HuH-7 (cell line): ENCODE results near the gene RBM10.
"Not testable (repeated sequence)": the region's sequence is repeated elsewhere in the genome, so short reads cannot be mapped to it uniquely, and the experiment has no call there.

Source experiments
- DNase-seq: peaks from one replicate; pipeline ENCODE4 v3.0.0; 2011; ENCODE audit warnings: low spot score

The RBM10 gene

GRCh38 chrX:47144626-47145394 is at the start of gene RBM10, which contains the start of gene NDUFB11:
TSS of gene RBM10 (plus strand) at chrX:47145221. CDS start at chrX:47147482, 2,261 bp downstream.
TSS of gene NDUFB11 (minus strand) at chrX:47144702. CDS start at chrX:47144679, 23 bp downstream.
- peak; percentile 68 for DNase-seq

GRCh38 chrX:47097018-47097417 is 48.0 kb upstream of the RBM10 start:
- DNase-seq: no peak

GRCh38 chrX:47098338-47099094 is 46.5 kb upstream of the RBM10 start:
- DNase-seq: no peak

GRCh38 chrX:47101206-47101605 is 43.8 kb upstream of the RBM10 start:
- no peak for DNase-seq

- not testable (repeated sequence) for DNase-seq
Observed at GRCh38 chrX:47110936-47111615, 33.9 kb upstream of the RBM10 start.

- DNase-seq: no peak
Observed at GRCh38 chrX:47112316-47112954, 32.6 kb upstream of the RBM10 start.

- not testable (repeated sequence) for DNase-seq
Observed at GRCh38 chrX:47116551-47117110, 28.4 kb upstream of the RBM10 start.

- not testable (repeated sequence) for DNase-seq
Observed at GRCh38 chrX:47124466-47124865, 20.6 kb upstream of the RBM10 start.

- peak; percentile 58 for DNase-seq
Observed at GRCh38 chrX:47129157-47129898, 15.7 kb upstream of the RBM10 start.

- no peak for DNase-seq
Observed at GRCh38 chrX:47129899-47130358, 15.1 kb upstream of the RBM10 start.

- DNase-seq: no peak
Observed at GRCh38 chrX:47133493-47133892, 11.5 kb upstream of the RBM10 start.

- not testable (repeated sequence) for DNase-seq
Observed at GRCh38 chrX:47135650-47136049, 9.4 kb upstream of the RBM10 start.

- DNase-seq: no peak
Observed at GRCh38 chrX:47138171-47138570, 6.8 kb upstream of the RBM10 start.

GRCh38 chrX:47143894-47144625 is 961 bp upstream of the RBM10 start:
- DNase-seq: no peak

GRCh38 chrX:47145395-47146120 is 537 bp downstream of the RBM10 start:
- DNase-seq: no peak

- DNase-seq: no peak
Observed at GRCh38 chrX:47146121-47146935, 1.3 kb downstream of the RBM10 start.

GRCh38 chrX:47146936-47147859 is 2.2 kb downstream of the RBM10 start:
- DNase-seq: no peak

GRCh38 chrX:47148946-47149345 is 3.9 kb downstream of the RBM10 start:
- no peak for DNase-seq
